MM.1S (cell line): ENCODE measurements around the gene FREY1.

Experiments used
- DNase-seq: peaks from one replicate; pipeline ENCODE4 v3.0.0-alpha.2; 2015
- H2AFZ ChIP-seq: fragments of 300-600 bp; sonication (generic); 2 replicates; pipeline ENCODE4 v1.6.0; 2016; ENCODE audit warnings: antibody characterized with exemption, low read length
- H3F3A ChIP-seq: fragments of 300-600 bp; sonication (generic); 2 replicates; pipeline ENCODE4 v1.6.1; 2016; ENCODE audit warnings: mild to moderate bottlenecking, antibody characterized with exemption, low read length, moderate library complexity, mixed read lengths; ENCODE audit not compliant: insufficient read depth
- H3K27ac ChIP-seq: fragments of 300-600 bp; sonication (generic); 2 replicates; pipeline ENCODE4 v1.5.1; 2016; ENCODE audit warnings: mild to moderate bottlenecking, low read length
- H3K27me3 ChIP-seq: fragments of 300-600 bp; sonication (generic); replicated peaks from 2 replicates; pipeline ENCODE4 v1.6.0; 2016; ENCODE audit warnings: low read length; ENCODE audit not compliant: insufficient read depth
- H3K36me3 ChIP-seq: fragments of 300-600 bp; sonication (generic); replicated peaks from 2 replicates; pipeline ENCODE4 v1.6.1; 2016; ENCODE audit warnings: mild to moderate bottlenecking, low read length, mixed read lengths; ENCODE audit not compliant: insufficient read depth
- H3K4me1 ChIP-seq: fragments of 300-600 bp; sonication (generic); 2 replicates; pipeline ENCODE4 v1.6.1; 2016; ENCODE audit warnings: low read length, mixed read lengths
- H3K4me2 ChIP-seq: fragments of 300-600 bp; sonication (generic); 2 replicates; pipeline ENCODE4 v1.6.0; 2016; ENCODE audit warnings: low read depth, low read length
- H3K4me3 ChIP-seq: fragments of 300-600 bp; sonication (generic); 2 replicates; pipeline ENCODE4 v1.5.1; 2016; ENCODE audit warnings: low read length, mixed read lengths
- H3K79me2 ChIP-seq: fragments of 300-600 bp; sonication (generic); 2 replicates; pipeline ENCODE4 v1.6.1; 2016; ENCODE audit warnings: mixed run types, low read length, mixed read lengths
- H3K9ac ChIP-seq: fragments of 300-600 bp; sonication (generic); 2 replicates; pipeline ENCODE4 v1.6.1; 2016; ENCODE audit warnings: low read length, mixed read lengths
- H3K9me2 ChIP-seq: fragments of 300-600 bp; sonication (generic); replicated peaks from 2 replicates; pipeline ENCODE4 v1.6.1; 2016; ENCODE audit warnings: mild to moderate bottlenecking, low read length, mixed read lengths; ENCODE audit not compliant: insufficient read depth
- H3K9me3 ChIP-seq: fragments of 300-600 bp; sonication (generic); replicated peaks from 2 replicates; pipeline ENCODE4 v1.6.1; 2016; ENCODE audit warnings: mild to moderate bottlenecking, low read length, mixed read lengths; ENCODE audit not compliant: insufficient read depth
- H4K20me1 ChIP-seq: fragments of 300-600 bp; sonication (generic); 2 replicates; pipeline ENCODE4 v1.6.1; 2016; ENCODE audit warnings: mild to moderate bottlenecking, low read length, moderate library complexity, mixed read lengths; ENCODE audit not compliant: insufficient read depth
- CTCF ChIP-seq: fragments of 300-600 bp; sonication (generic); IDR thresholded peaks from 2 replicates; pipeline ENCODE4 v1.5.1; 2016; ENCODE audit warnings: antibody characterized with exemption, low read length, mixed read lengths
- EZH2 ChIP-seq: fragments of 300-600 bp; sonication (generic); optimal IDR thresholded peaks from 2 replicates; pipeline ENCODE3; 2017; ENCODE audit warnings: low read depth, mild to moderate bottlenecking, antibody characterized with exemption, low read length, mixed read lengths
- EZH2phosphoT487 ChIP-seq: fragments of 300-600 bp; sonication (generic); IDR thresholded peaks from 2 replicates; pipeline ENCODE4 v1.6.1; 2018; ENCODE audit warnings: antibody characterized with exemption, low read length

Gene FREY1

DNA sequence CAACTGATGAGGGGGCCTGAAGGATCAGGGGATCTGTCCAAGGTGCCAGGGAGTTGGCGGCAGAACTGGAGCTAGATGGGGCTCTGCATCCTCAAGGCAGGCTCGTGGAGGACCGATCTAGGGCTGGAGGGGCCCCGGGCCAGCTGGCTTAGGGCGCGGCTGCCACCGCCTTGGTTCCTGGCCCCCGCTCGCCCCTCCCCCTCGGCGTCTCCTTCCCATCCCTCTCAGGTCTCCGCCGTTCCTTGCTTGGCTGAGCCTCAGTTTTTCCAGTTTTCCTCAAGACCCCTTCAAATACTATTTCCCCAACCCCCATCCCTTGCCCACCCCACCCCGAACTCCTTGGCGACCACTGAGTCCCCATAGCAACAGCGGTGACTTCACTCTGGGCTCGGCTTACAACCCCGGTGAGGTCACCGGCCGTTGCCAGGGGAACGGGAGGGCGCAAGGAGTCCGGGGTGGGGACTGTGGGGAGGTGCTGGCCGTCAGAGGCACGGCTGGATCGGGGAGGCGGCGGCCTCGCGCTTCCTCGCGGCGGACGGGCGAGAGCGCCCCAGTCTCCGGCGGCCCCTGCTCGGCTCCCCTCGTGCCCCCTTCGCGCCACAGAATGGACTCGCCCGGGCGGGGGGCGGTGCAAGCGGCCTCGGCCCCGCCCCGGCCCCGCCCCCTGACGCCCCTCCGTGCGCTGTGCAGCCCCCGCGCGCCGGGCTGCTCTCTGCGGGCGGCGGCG, 7.5 kb downstream of the FREY1 start:
- H3K4me1 ChIP-seq = no peaks in the 10 kb centered on the region
- peaks cover 59% of the 10 kb centered on the region for H3K27me3 ChIP-seq
- H3K27ac ChIP-seq = no peak overlapping the region
- no peaks in the 10 kb centered on the region for H3K36me3 ChIP-seq
- H3K79me2 ChIP-seq = no peaks in the 10 kb centered on the region
- no peaks in the 10 kb centered on the region for H4K20me1 ChIP-seq
- H3K9ac ChIP-seq = no peak overlapping the region
- no peaks in the 10 kb centered on the region for H3K9me2 ChIP-seq
- no peak overlapping the region for H2AFZ ChIP-seq
- no peak overlapping the region for H3K4me2 ChIP-seq
- no peaks in the 10 kb centered on the region for H3K9me3 ChIP-seq
- no peak for TF ChIP-seq EZH2phosphoT487
- no peak for TF ChIP-seq EZH2
- TF ChIP-seq CTCF = no peak
- H3F3A ChIP-seq = no peaks in the 10 kb centered on the region
- no peak overlapping the region for H3K4me3 ChIP-seq
- DNase-seq = no peak

DNA sequence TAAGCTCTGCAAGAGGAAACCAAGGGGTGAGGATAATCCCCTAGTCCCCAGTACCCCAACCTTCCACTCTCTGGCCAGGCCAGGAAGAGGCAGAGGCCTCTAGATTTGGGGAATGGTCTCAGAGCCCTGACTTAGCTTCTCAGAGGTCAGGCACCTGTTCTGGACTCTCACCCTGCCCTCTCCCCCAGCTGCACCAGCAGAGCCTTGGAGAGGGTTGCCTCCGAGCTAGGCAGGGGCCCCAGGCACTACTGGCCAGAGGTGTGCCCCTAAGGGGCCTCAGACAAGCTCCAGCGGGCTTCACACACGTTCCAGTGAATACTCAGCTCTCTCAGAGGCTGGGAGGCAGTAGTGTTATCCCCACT, 8.0 kb downstream of the FREY1 start:
- Histone ChIP-seq H3F3A (no peaks in the 10 kb centered on the region), H3K27me3 (peaks cover 59% of the 10 kb centered on the region), H3K27ac (no peak overlapping the region), H3K79me2 (no peaks in the 10 kb centered on the region), H4K20me1 (no peaks in the 10 kb centered on the region), H3K9me2 (no peaks in the 10 kb centered on the region), H3K4me1 (no peaks in the 10 kb centered on the region), H3K4me2 (no peak overlapping the region), H3K9ac (no peak overlapping the region), H2AFZ (no peak overlapping the region), H3K4me3 (no peak overlapping the region), H3K9me3 (no peaks in the 10 kb centered on the region), H3K36me3 (no peaks in the 10 kb centered on the region)
- TF ChIP-seq CTCF = no peak
- no peak for TF ChIP-seq EZH2
- no peak for TF ChIP-seq EZH2phosphoT487
- no peak for DNase-seq

- no peak overlapping the region for H2AFZ ChIP-seq
- no peaks in the 10 kb centered on the region for H3K9me3 ChIP-seq
- TF ChIP-seq EZH2 (no peak), CTCF (no peak), EZH2phosphoT487 (no peak)
- no peak overlapping the region for H3K4me3 ChIP-seq
- no peaks in the 10 kb centered on the region for H4K20me1 ChIP-seq
- no peaks in the 10 kb centered on the region for H3K4me1 ChIP-seq
- H3K79me2 ChIP-seq = no peaks in the 10 kb centered on the region
- no peaks in the 10 kb centered on the region for H3F3A ChIP-seq
- no peaks in the 10 kb centered on the region for H3K9me2 ChIP-seq
- H3K4me2 ChIP-seq = no peak overlapping the region
- H3K9ac ChIP-seq = no peak overlapping the region
- H3K27ac ChIP-seq = no peak overlapping the region
- peaks cover 54% of the 10 kb centered on the region for H3K27me3 ChIP-seq
- DNase-seq = no peak
- no peaks in the 10 kb centered on the region for H3K36me3 ChIP-seq
These were observed 9.5 kb downstream of the FREY1 start for GRCh38 chr11:45897556-45897955.
